ENCODE measurements around the gene CARD19. TPM values are rescaled to one million over a fixed set of nuclear protein-coding genes. Genes with fewer than 3 reads are reported as not detected.
A peak's percentile ranks its signal among the peaks of the same experiment; 100 is the strongest.

The CARD19 gene
- total and polyA plus RNA-seq, 4 donors = 31.1 to 70.7 (median 48.5) TPM

- no peak for TF ChIP-seq CTCF (IDR thresholded peaks at IDR 0.05; ENCODE audit: control extremely low read depth, extremely low read depth)
- Histone ChIP-seq H3K9ac (ENCODE audit: insufficient read depth in 1 of 2, low read length in 2 of 2) (no peak overlapping the region), H3K27ac (ENCODE audit: low read depth in 1 of 2, low read length in 1 of 2) (peak overlapping the region in 1 of 2 donors; percentile 62), H3K9me3 (ENCODE audit: control insufficient read depth in 4 of 4, insufficient read depth in 3 of 4, low read length in 3 of 4) (no peaks in the 10 kb centered on the region), H3K27me3 (ENCODE audit: control insufficient read depth in 3 of 3, insufficient read depth in 3 of 3, low read length in 2 of 3) (no peaks in the 10 kb centered on the region), H3K36me3 (ENCODE audit: control insufficient read depth in 4 of 4, insufficient read depth in 4 of 4, low read length in 4 of 4) (peaks cover 0 to 10% (median 0%) of the 10 kb centered on the region in 4 donors), H3K4me1 (ENCODE audit: control insufficient read depth in 5 of 5, insufficient read depth in 5 of 5, low read length in 5 of 5) (peaks cover 3 to 46% (median 26%) of the 10 kb centered on the region in 5 donors), H3K4me3 (no peak overlapping the region)
- peak in 1 of 3 donors; percentile 44 for DNase-seq
- WGBS, 2 donors = 31 to 57% methylated on average over 8 of the region's 8 CpGs
- no peak for ATAC-seq (ENCODE audit: insufficient read depth, low FRiP score)
Measured at GRCh38 chr9:93129286-93129685, 33.3 kb downstream of the CARD19 start.

- Histone ChIP-seq H3K27ac (ENCODE audit: low read depth in 1 of 2, low read length in 1 of 2) (peak overlapping the region in 1 of 2 donors; percentile 90), H3K4me1 (ENCODE audit: control insufficient read depth in 5 of 5, insufficient read depth in 5 of 5, low read length in 5 of 5) (peaks cover 3 to 52% (median 26%) of the 10 kb centered on the region in 5 donors), H3K4me3 (no peak overlapping the region), H3K36me3 (ENCODE audit: control insufficient read depth in 4 of 4, insufficient read depth in 4 of 4, low read length in 4 of 4) (peaks cover 0 to 6% (median 0%) of the 10 kb centered on the region in 4 donors), H3K9ac (ENCODE audit: insufficient read depth in 1 of 2, low read length in 2 of 2) (no peak overlapping the region), H3K9me3 (ENCODE audit: control insufficient read depth in 4 of 4, insufficient read depth in 3 of 4, low read length in 3 of 4) (no peaks in the 10 kb centered on the region), H3K27me3 (ENCODE audit: control insufficient read depth in 3 of 3, insufficient read depth in 3 of 3, low read length in 2 of 3) (no peaks in the 10 kb centered on the region)
- ATAC-seq (ENCODE audit: insufficient read depth, low FRiP score) (no peak), DNase-seq (no peak)
- WGBS, 2 donors = 72 to 84% methylated on average over 11 of the region's 11 CpGs
- TF ChIP-seq CTCF (IDR thresholded peaks at IDR 0.05; ENCODE audit: control extremely low read depth, extremely low read depth) = no peak
Measured at GRCh38 chr9:93129691-93130500, 33.9 kb downstream of the CARD19 start.

- peak overlapping the region in 1 of 2 donors; percentile 23 for H3K9ac ChIP-seq (ENCODE audit: insufficient read depth in 1 of 2, low read length in 2 of 2)
- peak in 1 of 3 donors; percentile 61 for DNase-seq
- peak overlapping the region in 1 of 2 donors; percentile 90 for H3K27ac ChIP-seq (ENCODE audit: low read depth in 1 of 2, low read length in 1 of 2)
Measured at GRCh38 chr9:93130861-93131481, 35.0 kb downstream of the CARD19 start.

More at GRCh38 chr9:93130861-93131481, 35.0 kb downstream of the CARD19 start:
- no peaks in the 10 kb centered on the region for H3K9me3 ChIP-seq (ENCODE audit: control insufficient read depth in 4 of 4, insufficient read depth in 3 of 4, low read length in 3 of 4)
- no peak overlapping the region for H3K4me3 ChIP-seq
- H3K4me1 ChIP-seq (ENCODE audit: control insufficient read depth in 5 of 5, insufficient read depth in 5 of 5, low read length in 5 of 5) = peaks cover 3 to 55% (median 26%) of the 10 kb centered on the region in 5 donors
- H3K27me3 ChIP-seq (ENCODE audit: control insufficient read depth in 3 of 3, insufficient read depth in 3 of 3, low read length in 2 of 3) = no peaks in the 10 kb centered on the region
- no peak for TF ChIP-seq CTCF (IDR thresholded peaks at IDR 0.05; ENCODE audit: control extremely low read depth, extremely low read depth)
- no peak for ATAC-seq (ENCODE audit: insufficient read depth, low FRiP score)
- WGBS, 2 donors = 38 to 46% methylated on average over 15 of the region's 15 CpGs
- no peaks in the 10 kb centered on the region for H3K36me3 ChIP-seq (ENCODE audit: control insufficient read depth in 4 of 4, insufficient read depth in 4 of 4, low read length in 4 of 4)

Measured in lung (tissue), 12 donors.